ENCODE results near the gene CLDN15. TPM values are rescaled to one million over a fixed set of nuclear protein-coding genes. Genes with fewer than 3 reads are reported as not detected.

Gene CLDN15
- total RNA-seq, 1 experiment from 2014 or later, result 6.4 TPM

GRCh38 chr7:101185258-101185839, 52.3 kb downstream of the CLDN15 start:
- no peak overlapping the region for H3K4me3 Mint-ChIP-seq (ENCODE audit: low read depth, unreplicated experiment)
- no TSS peak for BruUV-seq (replicated peaks)
- H3K9me3 Mint-ChIP-seq (ENCODE audit: low read depth, unreplicated experiment), result no peaks in the 10 kb centered on the region
- H3K27me3 Mint-ChIP-seq (ENCODE audit: unreplicated experiment), result peaks cover 23% of the 10 kb centered on the region
- no peak overlapping the region for H3K27ac Mint-ChIP-seq (ENCODE audit: unreplicated experiment)
- peaks cover 9% of the 10 kb centered on the region for H3K36me3 Mint-ChIP-seq (ENCODE audit: insufficient read depth, unreplicated experiment)
- DNase-seq, result no peak
- CTCF ChIA-PET, result no interaction called here
- no peak for TF ChIP-seq CTCF (IDR thresholded peaks at IDR 0.05; ENCODE audit: unreplicated experiment)
- intact Hi-C loops (cut with micrococcal nuclease; ENCODE audit: unreplicated experiment), result no loop called here
- H3K4me1 Mint-ChIP-seq (ENCODE audit: low read depth, unreplicated experiment), result no peaks in the 10 kb centered on the region

Other genes with a start within 250 kb of the CLDN15 start
- gene MUC17, start 217.7 kb downstream of the CLDN15 start, total RNA-seq (2022), result not detected in 2 replicates
- gene TRIM56, start 152.3 kb downstream of the CLDN15 start, total RNA-seq (2022), result 44.5 and 62.6 TPM in 2 replicates
- gene SERPINE1, start 110.7 kb downstream of the CLDN15 start, total RNA-seq (2022), result 1.1 and 1.8 TPM in 2 replicates
- 45.6 and 61.6 TPM in 2 replicates for gene AP1S1, start 83.3 kb downstream of the CLDN15 start, total RNA-seq (2022)
- gene VGF, start 72.2 kb downstream of the CLDN15 start, total RNA-seq (2022), result 0.14 and 0.81 TPM in 2 replicates
- gene NAT16, start 57.5 kb downstream of the CLDN15 start, total RNA-seq (2022), result not detected in 2 replicates
- not detected in 2 replicates for gene MOGAT3, start 36.8 kb downstream of the CLDN15 start, total RNA-seq (2022)
- 103 and 108 TPM in 2 replicates for gene PLOD3, start 20.2 kb downstream of the CLDN15 start, total RNA-seq (2022)
- gene ZNHIT1, start 19.6 kb downstream of the CLDN15 start, total RNA-seq (2022), result 57.2 and 57.5 TPM in 2 replicates
- 83.8 and 90.0 TPM in 2 replicates for gene FIS1, start 7.3 kb upstream of the CLDN15 start, total RNA-seq (2022)
- 12.3 and 13.2 TPM in 2 replicates for gene IFT22, start 84.0 kb upstream of the CLDN15 start, total RNA-seq (2022)
- gene COL26A1, start 125.1 kb upstream of the CLDN15 start, total RNA-seq (2022), result not detected in 2 replicates